ENCODE measurements around the gene TCF25.

DNA sequence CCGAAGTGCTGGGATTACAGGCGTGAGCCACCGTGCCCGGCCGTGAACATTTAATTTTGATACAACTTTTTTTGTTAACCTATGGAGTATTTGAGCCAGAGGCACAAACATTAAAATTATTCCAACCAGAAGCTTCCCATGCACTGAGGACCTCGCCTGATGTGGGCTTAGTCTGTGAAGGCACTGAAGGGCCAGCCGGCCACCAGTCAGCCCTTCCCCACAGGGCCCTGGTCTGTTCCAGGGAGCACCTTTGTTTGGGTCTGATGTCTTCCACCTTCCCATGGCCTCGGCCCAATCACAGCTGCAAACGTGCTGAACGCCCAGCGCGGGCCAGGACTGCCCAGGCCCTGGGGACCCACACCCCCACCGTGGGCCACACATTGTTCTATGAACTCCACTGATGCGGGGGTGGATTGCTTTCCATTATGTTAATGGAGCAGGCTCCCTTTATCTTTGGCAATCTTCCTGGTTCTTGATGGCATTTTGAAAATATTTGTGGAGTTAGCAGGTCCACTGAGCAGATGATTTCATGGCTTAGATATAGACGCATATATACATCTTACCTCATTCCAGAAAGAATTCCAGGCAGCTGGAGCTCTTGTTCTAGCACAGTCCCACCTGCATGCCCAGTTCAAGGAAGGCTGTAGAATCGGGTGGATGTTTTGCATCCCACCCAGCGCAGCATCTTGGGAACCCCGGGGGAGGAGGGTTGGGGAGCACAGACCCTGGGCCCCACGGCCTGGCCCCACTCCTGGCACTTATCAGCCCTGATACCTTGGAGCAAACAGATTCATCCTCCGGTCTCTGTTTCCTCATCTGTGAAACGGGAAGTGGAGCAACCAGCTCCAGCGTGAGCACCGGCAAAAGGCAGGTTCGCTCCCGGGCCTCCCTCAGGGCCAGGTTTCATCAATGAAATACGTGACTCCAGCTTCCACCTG is 30.7 kb upstream of the TCF25 start:
- TF ChIP-seq CTCF (IDR thresholded peaks at IDR 0.05) (no peak), POLR2A (IDR thresholded peaks at IDR 0.05) (no peak)

Measured in testis (tissue), 2 donors.